GM21529 (cell line): ENCODE results near the gene TUBB6.

Source experiments
- ATAC-seq: cut with Tn5 transposase; IDR thresholded peaks from one replicate; pipeline ENCODE4 v1.9.1; 2021; ENCODE audit not compliant: unreplicated experiment

The TUBB6 gene

GRCh38 chr18:12290086-12290485 is 18.0 kb upstream of the TUBB6 start:
- no peak for ATAC-seq

GRCh38 chr18:12291161-12291560 is 16.9 kb upstream of the TUBB6 start:
- ATAC-seq = no peak

- ATAC-seq = no peak
These were observed 16.4 kb upstream of the TUBB6 start for GRCh38 chr18:12291690-12292089.

- no peak for ATAC-seq
These were observed 14.2 kb upstream of the TUBB6 start for GRCh38 chr18:12293831-12294230.

- ATAC-seq = no peak
These were observed 12.5 kb upstream of the TUBB6 start for GRCh38 chr18:12295389-12296086.

GRCh38 chr18:12296087-12296403 is 12.0 kb upstream of the TUBB6 start:
- no peak for ATAC-seq

GRCh38 chr18:12296457-12296856 is 11.6 kb upstream of the TUBB6 start:
- no peak for ATAC-seq

GRCh38 chr18:12299862-12300261 is 8.2 kb upstream of the TUBB6 start:
- no peak for ATAC-seq

GRCh38 chr18:12301263-12302005 is 6.6 kb upstream of the TUBB6 start:
- ATAC-seq = no peak

- ATAC-seq = no peak
These were observed 5.5 kb upstream of the TUBB6 start for GRCh38 chr18:12302391-12303147.

GRCh38 chr18:12304351-12305210 is 3.5 kb upstream of the TUBB6 start:
- ATAC-seq = no peak

GRCh38 chr18:12305211-12305610 is 2.8 kb upstream of the TUBB6 start:
- ATAC-seq = no peak

- ATAC-seq = no peak
These were observed 2.0 kb upstream of the TUBB6 start for GRCh38 chr18:12305930-12306629.

- peak; percentile 10 for ATAC-seq
These were observed 1.0 kb upstream of the TUBB6 start for GRCh38 chr18:12306752-12307700.

- peak; percentile 57 for ATAC-seq
These were observed 502 bp downstream of the TUBB6 start for GRCh38 chr18:12308386-12309100.

GRCh38 chr18:12309683-12310198 is 1.7 kb downstream of the TUBB6 start:
- no peak for ATAC-seq

GRCh38 chr18:12310762-12311161 is 2.7 kb downstream of the TUBB6 start:
- ATAC-seq = no peak

- ATAC-seq = no peak
These were observed 4.9 kb downstream of the TUBB6 start for GRCh38 chr18:12312976-12313375.
